GM19240 (cell line): ENCODE results near the gene RPS15.

ENCODE experiments used
- DNase-seq: peaks from one replicate; pipeline ENCODE4 v3.0.0; 2011; ENCODE audit warnings: low spot score; ENCODE audit not compliant: insufficient read length

Gene RPS15

GRCh38 chr19:1438035-1438932, at the start of gene RPS15:
RPS15 (plus strand) TSS chr19:1438396; CDS start chr19:1438426, 30 bp downstream.
- peak; percentile 98 for DNase-seq

DNA sequence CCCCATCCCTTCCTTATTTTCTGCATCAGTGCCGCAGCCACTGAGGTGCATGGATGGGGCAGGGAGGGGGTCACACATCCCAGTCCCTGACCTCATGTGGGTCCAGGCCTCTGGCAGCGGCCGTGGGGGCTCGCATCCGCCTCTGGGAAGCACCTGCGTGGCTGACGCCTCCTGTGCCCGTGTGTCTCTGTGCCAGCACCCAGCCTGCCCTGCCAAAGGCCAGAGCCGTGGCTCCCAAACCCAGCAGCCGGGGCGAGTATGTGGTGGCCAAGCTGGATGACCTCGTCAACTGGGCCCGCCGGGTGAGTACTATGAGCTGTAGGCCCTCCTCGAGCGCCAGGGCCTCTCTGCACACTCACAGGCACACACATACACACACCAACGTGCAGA, 49.6 kb upstream of the RPS15 start:
- DNase-seq, result no peak

GRCh38 chr19:1389033-1389940, 48.9 kb upstream of the RPS15 start:
- DNase-seq, result no peak

- no peak for DNase-seq
Observed at GRCh38 chr19:1390890-1391423, 47.2 kb upstream of the RPS15 start.

- no peak for DNase-seq
Observed at GRCh38 chr19:1392407-1392806, 45.8 kb upstream of the RPS15 start.

DNA sequence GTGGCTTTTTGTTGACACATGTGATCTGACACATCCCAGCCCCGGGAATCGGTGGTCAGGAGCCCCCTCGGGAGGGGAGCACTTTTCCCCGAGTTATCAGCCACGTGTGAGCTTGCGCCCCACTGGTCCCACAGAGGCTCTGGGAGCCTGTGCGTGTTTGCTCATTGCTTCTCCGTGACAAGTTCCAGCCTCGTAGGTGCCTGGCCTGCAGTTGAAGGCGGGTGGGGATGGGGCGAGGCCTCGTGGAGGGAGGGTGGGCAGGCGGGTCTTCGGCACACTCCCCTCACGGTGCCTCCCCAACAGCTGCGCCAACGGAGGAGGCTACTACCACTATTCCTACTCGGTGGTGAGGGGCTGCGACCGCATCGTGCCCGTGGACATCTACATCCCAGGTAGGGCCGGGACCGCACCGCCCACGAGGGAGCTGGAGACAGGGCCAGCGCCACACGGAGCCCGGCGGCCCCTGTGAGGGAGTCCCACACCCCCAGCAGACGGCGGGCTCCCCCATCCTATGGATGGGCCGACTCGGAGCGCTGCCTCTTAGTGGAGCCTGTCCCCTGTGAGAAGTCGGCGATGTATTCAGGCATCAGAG, 45.2 kb upstream of the RPS15 start:
- no peak for DNase-seq

- no peak for DNase-seq
Observed at GRCh38 chr19:1393841-1394240, 44.4 kb upstream of the RPS15 start.

DNA sequence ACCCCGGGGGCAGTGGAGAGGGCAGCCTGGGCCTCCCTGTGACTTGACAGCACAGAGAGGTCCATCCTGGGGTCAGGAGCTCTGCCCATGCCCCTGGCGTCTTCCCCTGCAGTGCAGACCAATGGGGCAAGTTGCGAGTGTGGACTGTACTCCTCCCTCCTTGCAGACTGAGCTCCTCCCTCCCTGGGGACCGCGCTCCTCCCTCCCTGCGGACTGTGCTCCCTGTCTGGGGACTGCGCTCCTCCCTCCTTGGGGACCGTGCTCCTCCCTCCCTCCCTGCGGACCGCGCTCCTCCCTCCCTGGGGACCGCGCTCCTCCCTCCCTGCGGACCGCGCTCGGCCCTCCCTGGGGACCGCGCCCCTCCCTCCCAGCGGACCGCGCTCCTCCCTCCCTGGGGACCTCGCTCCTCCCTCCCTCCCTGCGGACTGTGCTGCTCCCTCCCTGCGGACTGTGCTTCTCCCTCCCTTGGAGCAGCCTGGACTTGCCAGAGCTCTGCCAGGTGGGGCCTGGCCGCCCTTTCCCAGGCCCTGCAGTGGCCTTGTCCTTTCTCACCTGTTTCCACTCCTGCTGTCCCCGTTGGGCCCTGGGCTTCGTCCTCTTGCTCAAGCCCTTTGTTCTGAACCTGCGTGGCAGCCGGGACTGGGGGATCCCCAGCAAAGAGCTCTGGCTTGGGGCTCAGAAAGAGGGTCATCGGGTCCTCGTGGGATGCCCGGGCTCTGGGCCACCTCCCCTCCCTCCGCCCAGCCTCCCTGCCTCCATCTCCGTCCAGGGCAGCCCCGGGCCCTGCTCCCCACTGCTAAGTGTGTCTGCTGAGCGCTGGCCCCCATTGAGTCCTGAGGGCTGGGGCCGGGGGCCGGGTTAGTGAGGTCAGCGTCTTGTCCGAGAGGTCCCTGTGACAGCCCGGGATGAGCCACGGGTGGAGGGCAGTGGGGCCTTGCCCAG, 43.7 kb upstream of the RPS15 start:
- DNase-seq, result no peak

DNA sequence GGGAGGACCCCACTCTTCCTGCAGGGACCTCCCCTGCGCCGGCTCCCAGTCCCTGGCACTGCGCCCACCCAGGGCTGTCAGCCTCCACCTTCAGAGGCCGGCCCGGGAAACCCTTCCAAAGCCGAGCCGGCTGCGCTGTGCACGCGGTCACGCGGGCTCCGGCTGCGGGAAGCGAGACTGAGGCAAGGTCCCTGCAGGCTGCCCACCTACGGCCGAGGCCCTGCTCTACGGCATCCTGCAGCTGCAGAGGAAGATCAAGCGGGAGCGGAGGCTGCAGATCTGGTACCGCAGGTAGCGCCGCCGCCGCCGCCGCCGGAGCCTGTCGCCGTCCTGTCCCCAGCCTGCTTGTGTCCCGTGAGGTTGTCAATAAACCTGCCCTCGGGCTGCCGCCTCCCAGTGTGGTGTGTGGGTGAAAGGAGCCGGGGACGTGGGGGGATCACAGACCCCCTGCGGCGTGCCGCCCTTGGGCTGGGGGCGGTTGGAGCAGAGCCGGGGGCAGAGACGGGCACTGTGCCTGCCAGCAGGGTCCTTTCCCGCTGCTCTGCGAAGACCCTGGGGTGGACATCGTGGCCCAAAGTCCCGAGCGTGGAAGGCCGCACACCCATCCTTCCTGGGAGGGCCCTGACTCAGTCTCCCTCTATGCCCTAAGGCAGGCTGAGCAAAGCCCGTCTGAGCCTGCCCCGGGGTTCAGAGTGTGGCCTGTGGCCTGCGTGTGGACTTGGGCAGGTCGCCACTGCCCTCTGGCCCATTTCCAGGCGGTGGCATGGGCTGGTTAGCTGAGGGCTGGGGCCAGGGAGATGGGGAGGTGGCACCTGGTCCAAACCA, 42.8 kb upstream of the RPS15 start:
- no peak for DNase-seq

GRCh38 chr19:1396019-1396767, 42.0 kb upstream of the RPS15 start:
- no peak for DNase-seq

- DNase-seq, result no peak
Observed at GRCh38 chr19:1396768-1397679, 41.2 kb upstream of the RPS15 start.

GRCh38 chr19:1397838-1398237, 40.4 kb upstream of the RPS15 start:
- no peak for DNase-seq

- no peak for DNase-seq
Observed at GRCh38 chr19:1399079-1399478, 39.1 kb upstream of the RPS15 start.

GRCh38 chr19:1399745-1400144, 38.5 kb upstream of the RPS15 start:
- no peak for DNase-seq

GRCh38 chr19:1400281-1401137, 37.7 kb upstream of the RPS15 start:
- DNase-seq, result no peak

- DNase-seq, result peak; percentile 71
Observed at GRCh38 chr19:1401138-1401888, 36.9 kb upstream of the RPS15 start, which contains the start of gene GAMT. GAMT (minus strand) TSS chr19:1401542; CDS start chr19:1401476, 66 bp downstream.
